CD8-positive, alpha-beta memory T cell (primary cell): ENCODE measurements around the gene SGCD. TPM values are rescaled to one million over a fixed set of nuclear protein-coding genes. Genes with fewer than 3 reads are reported as not detected.

Experiments
- CTCF ChIA-PET: fragments of 350-600 bp; sonication (Branson Sonifier 250); formaldehyde crosslinking; loops from one replicate; lab custom pipeline; 2021; ENCODE audit warnings: antibody characterized with exemption; lab: Charles Lee
- POLR2A ChIA-PET: fragments of 350-600 bp; sonication (Branson Sonifier 250); formaldehyde crosslinking; loops from one replicate; lab custom pipeline; 2021; ENCODE audit warnings: antibody characterized with exemption; lab: Charles Lee
- DNase-seq, 5 donors: peaks; one replicate each; pipeline versions ENCODE4 v3.0.0 to v3.0.0-alpha.2; 2020 to 2022; ENCODE audit warnings: mixed read lengths in 1 of 5
- H3K27ac ChIP-seq: one replicate; pipeline ENCODE4 v1.7.0; 2013; ENCODE audit warnings: low read depth, mild to moderate bottlenecking, low read length, moderate library complexity
- H3K27me3 ChIP-seq: 2 replicates; pipeline ENCODE4 v1.7.0; 2013; ENCODE audit warnings: low read length, mild to moderate bottlenecking; ENCODE audit not compliant: insufficient read depth, poor library complexity, severe bottlenecking
- H3K36me3 ChIP-seq: 2 replicates; pipeline ENCODE4 v1.7.0; 2013; ENCODE audit warnings: mild to moderate bottlenecking, low read length, moderate library complexity; ENCODE audit not compliant: insufficient read depth
- H3K4me1 ChIP-seq: 2 replicates; pipeline ENCODE4 v1.7.0; 2013; ENCODE audit warnings: mild to moderate bottlenecking, low read length, moderate library complexity; ENCODE audit not compliant: insufficient read depth
- H3K4me3 ChIP-seq: 2 replicates; pipeline ENCODE4 v1.7.0; 2013; ENCODE audit warnings: mild to moderate bottlenecking, low read length
- H3K9me3 ChIP-seq: 2 replicates; pipeline ENCODE4 v1.7.0; 2013; ENCODE audit warnings: mild to moderate bottlenecking, low read length
- H3K27ac Mint-ChIP-seq, 8 donors: one replicate each; pipeline ENCODE4 v1.8.0; 2020 to 2021; ENCODE audit warnings: mixed read lengths in 8 of 8, mild to moderate bottlenecking in 6 of 8, inconsistent platforms in 3 of 8, moderate library complexity in 3 of 8
- H3K27me3 Mint-ChIP-seq, 2 donors: one replicate each; pipeline ENCODE4 v1.8.0; 2020 to 2021; ENCODE audit warnings: mixed read lengths in 2 of 2, mild to moderate bottlenecking in 1 of 2, moderate library complexity in 1 of 2
- H3K36me3 Mint-ChIP-seq, 3 donors: one replicate each; pipeline ENCODE4 v1.8.0; 2020 to 2021; ENCODE audit warnings: mixed read lengths in 3 of 3, inconsistent platforms in 1 of 3, mild to moderate bottlenecking in 1 of 3
- H3K4me1 Mint-ChIP-seq, 3 donors: one replicate each; pipeline ENCODE4 v1.8.0; 2020 to 2021; ENCODE audit warnings: mixed read lengths in 3 of 3, inconsistent platforms in 1 of 3, mild to moderate bottlenecking in 1 of 3
- H3K4me3 Mint-ChIP-seq, 7 donors: one replicate each; pipeline ENCODE4 v1.8.0; 2020 to 2021; ENCODE audit warnings: mixed read lengths in 7 of 7, mild to moderate bottlenecking in 6 of 7, moderate library complexity in 4 of 7, inconsistent platforms in 2 of 7
- H3K9me3 Mint-ChIP-seq, 5 donors: one replicate each; pipeline ENCODE4 v1.8.0; 2020 to 2022; ENCODE audit warnings: mixed read lengths in 5 of 5, mild to moderate bottlenecking in 3 of 5, moderate library complexity in 2 of 5, inconsistent platforms in 1 of 5
- polyA plus RNA-seq: library from polyadenylated mRNA; unstranded; fragments of 300-500 nt; fragmentation: Illumina TruSeq; gene quantifications from one replicate; pipeline ENCODE4 v1.2.3, GENCODE V29; 2021
- total RNA-seq, 2 experiments: library from RNA; stranded (reverse); gene quantifications; one replicate each; pipeline ENCODE4 v1.2.3, GENCODE V29; 2021

The SGCD gene
- total and polyA plus RNA-seq, 3 experiments from 2014 or later: 0.11 to 0.14 (median 0.11) TPM

DNA sequence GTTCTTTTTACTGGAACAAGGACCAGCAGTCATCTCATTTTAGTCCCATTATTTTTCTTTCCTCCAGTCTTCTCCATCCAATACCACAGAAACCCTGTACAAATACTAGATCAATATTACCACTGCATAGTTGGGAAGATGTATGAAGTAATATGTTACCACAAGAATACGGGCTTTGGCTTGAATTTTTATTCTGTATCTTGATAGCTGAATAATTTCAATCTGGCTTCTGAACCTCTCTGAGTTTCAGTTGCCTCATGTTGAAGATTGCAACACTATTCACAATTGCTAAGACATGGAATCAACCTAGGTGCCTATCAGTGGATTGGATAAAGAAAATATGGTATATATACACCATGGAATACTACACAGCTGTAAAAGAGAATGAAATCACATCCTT is 82.9 kb downstream of the SGCD start:
- H3K27ac Mint-ChIP-seq: no peak overlapping the region
- CTCF ChIA-PET: interaction anchor here (1.1 kb wide), 1 partner anchor 11 kb away, joined by 3 read pairs; no protein-coding TSS in a partner anchor
- H3K9me3 Mint-ChIP-seq: no peaks in the 10 kb centered on the region
- H3K27me3 Mint-ChIP-seq: peaks cover 8% of the 10 kb centered on the region in 2 donors
- no peak overlapping the region for H3K4me3 ChIP-seq
- POLR2A ChIA-PET: interaction anchor here (0.6 kb wide), 1 partner anchor 160 kb away, joined by 5 read pairs; no protein-coding TSS in a partner anchor
- no peaks in the 10 kb centered on the region for H3K4me1 Mint-ChIP-seq
- no peak overlapping the region for H3K27ac ChIP-seq
- no peaks in the 10 kb centered on the region for H3K36me3 ChIP-seq
- H3K36me3 Mint-ChIP-seq: no peaks in the 10 kb centered on the region
- H3K4me1 ChIP-seq: no peaks in the 10 kb centered on the region
- DNase-seq: no peak
- H3K27me3 ChIP-seq: no peaks in the 10 kb centered on the region
- H3K9me3 ChIP-seq: no peaks in the 10 kb centered on the region
- no peak overlapping the region for H3K4me3 Mint-ChIP-seq

DNA sequence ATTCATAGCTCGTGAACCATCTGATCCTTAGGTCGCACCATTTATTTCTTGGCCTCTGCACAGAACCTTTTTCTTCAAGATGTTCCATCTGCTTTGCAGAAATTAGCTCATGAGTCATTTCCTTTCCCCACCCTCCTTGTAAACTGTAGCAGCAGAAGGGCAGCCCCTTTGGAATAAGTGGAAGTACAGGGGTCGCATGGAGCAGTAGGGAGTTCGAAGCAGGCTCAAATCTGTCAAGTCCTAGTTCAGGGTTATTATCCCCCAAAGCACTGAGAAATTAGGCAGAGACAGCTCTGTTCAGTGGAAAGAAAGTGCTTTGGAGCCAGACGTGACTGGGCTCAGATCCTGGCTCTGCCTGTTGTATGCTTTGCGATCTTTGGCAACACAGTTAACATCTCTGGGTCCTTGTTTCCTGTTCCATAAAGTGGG is 84.2 kb downstream of the SGCD start:
- POLR2A ChIA-PET: no interaction called here
- H3K9me3 ChIP-seq: no peaks in the 10 kb centered on the region
- CTCF ChIA-PET: no interaction called here
- H3K9me3 Mint-ChIP-seq: no peaks in the 10 kb centered on the region
- H3K36me3 ChIP-seq: no peaks in the 10 kb centered on the region
- no peak overlapping the region for H3K4me3 Mint-ChIP-seq
- H3K36me3 Mint-ChIP-seq: no peaks in the 10 kb centered on the region
- no peak overlapping the region for H3K4me3 ChIP-seq
- peak overlapping the region in 1 of 8 donors; percentile 5 for H3K27ac Mint-ChIP-seq
- H3K27me3 ChIP-seq: no peaks in the 10 kb centered on the region
- H3K4me1 ChIP-seq: no peaks in the 10 kb centered on the region
- H3K27me3 Mint-ChIP-seq: peaks cover 8 to 9% of the 10 kb centered on the region in 2 donors
- DNase-seq: no peak
- H3K4me1 Mint-ChIP-seq: no peaks in the 10 kb centered on the region
- H3K27ac ChIP-seq: no peak overlapping the region

DNA sequence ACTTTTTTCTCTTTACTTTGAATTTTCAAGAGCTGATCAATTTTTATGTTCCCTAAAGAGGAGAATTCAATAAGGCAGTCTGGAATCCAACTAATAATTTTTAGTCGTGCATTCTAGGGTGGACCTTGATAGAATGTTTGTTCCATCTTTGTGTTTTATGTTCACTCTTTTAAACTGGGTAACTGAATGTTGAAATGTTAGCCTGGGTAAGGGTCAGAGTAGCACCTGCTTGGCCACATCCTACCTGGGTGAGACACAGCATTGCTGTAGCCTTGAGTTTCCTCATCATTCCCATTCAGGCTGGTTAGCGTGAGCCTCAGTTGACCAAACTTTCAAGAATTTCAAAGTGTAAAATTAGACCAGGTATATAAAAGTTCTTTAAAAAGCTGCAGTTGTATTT is 85.0 kb downstream of the SGCD start:
- H3K27ac ChIP-seq: no peak overlapping the region
- H3K4me3 Mint-ChIP-seq: no peak overlapping the region

DNA sequence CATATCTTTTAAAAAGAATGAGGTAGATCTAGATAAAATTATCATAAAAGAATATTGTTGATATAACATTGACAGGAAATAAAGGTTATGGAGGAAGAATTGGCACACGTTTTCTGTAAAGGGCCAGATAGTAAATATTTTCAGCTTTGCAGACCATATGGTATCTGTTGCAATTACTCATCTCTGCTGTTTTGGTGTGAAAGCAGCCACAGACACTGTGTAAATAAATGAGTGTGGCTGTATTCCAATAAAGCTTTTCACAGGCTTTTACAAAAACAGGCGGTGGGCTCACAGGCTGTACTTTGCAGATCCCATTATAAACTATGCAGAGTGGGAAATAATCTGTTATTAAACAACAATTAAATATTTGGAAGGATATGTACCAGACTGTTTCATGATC is 87.4 kb downstream of the SGCD start:
- Histone ChIP-seq H3K4me1 (no peaks in the 10 kb centered on the region), H3K27ac (no peak overlapping the region), H3K4me3 (no peak overlapping the region), H3K27me3 (no peaks in the 10 kb centered on the region), H3K9me3 (no peaks in the 10 kb centered on the region), H3K36me3 (no peaks in the 10 kb centered on the region)
- no peak overlapping the region for H3K4me3 Mint-ChIP-seq
- no peaks in the 10 kb centered on the region for H3K36me3 Mint-ChIP-seq
- ChIA-PET POLR2A (no interaction called here), CTCF (no interaction called here)
- DNase-seq: no peak
- H3K27me3 Mint-ChIP-seq: peaks cover 8 to 9% of the 10 kb centered on the region in 2 donors
- H3K27ac Mint-ChIP-seq: no peak overlapping the region
- no peaks in the 10 kb centered on the region for H3K4me1 Mint-ChIP-seq
- H3K9me3 Mint-ChIP-seq: no peaks in the 10 kb centered on the region

More for the DNA sequence above, 85.0 kb downstream of the SGCD start:
- no peaks in the 10 kb centered on the region for H3K4me1 ChIP-seq
- ChIA-PET CTCF (no interaction called here), POLR2A (no interaction called here)
- no peaks in the 10 kb centered on the region for H3K9me3 ChIP-seq
- H3K27me3 Mint-ChIP-seq: peaks cover 8 to 9% of the 10 kb centered on the region in 2 donors
- no peaks in the 10 kb centered on the region for H3K4me1 Mint-ChIP-seq
- DNase-seq: no peak
- no peaks in the 10 kb centered on the region for H3K9me3 Mint-ChIP-seq
- H3K4me3 ChIP-seq: no peak overlapping the region
- H3K36me3 ChIP-seq: no peaks in the 10 kb centered on the region
- H3K36me3 Mint-ChIP-seq: no peaks in the 10 kb centered on the region
- no peaks in the 10 kb centered on the region for H3K27me3 ChIP-seq
- H3K27ac Mint-ChIP-seq: no peak overlapping the region

DNA sequence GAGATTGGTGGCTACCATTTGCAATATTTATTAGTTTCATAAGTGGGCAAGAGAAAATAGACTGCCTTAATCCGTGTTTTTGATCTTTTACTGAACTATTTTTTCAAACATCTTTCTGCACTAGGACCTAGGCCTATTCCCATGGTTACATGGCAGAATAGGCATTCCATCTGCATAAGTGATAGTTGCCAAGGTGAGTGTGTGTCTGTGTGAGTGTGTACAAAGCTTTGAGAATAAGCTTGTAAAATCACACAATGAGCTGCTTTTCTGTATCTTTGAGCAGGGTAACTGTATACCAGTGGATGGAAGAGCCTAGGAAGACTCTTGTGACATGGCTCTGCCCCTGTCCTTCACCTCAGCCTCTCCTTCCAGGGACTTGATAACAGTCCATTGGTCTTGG is 92.7 kb downstream of the SGCD start:
- H3K27me3 Mint-ChIP-seq: peaks cover 1 to 3% of the 10 kb centered on the region in 2 donors
- H3K4me1 Mint-ChIP-seq: no peaks in the 10 kb centered on the region
- no peaks in the 10 kb centered on the region for H3K36me3 Mint-ChIP-seq
- H3K9me3 Mint-ChIP-seq: no peaks in the 10 kb centered on the region
- POLR2A ChIA-PET: no interaction called here
- CTCF ChIA-PET: no interaction called here
- no peaks in the 10 kb centered on the region for H3K9me3 ChIP-seq
- H3K4me1 ChIP-seq: no peaks in the 10 kb centered on the region
- no peak for DNase-seq
- no peaks in the 10 kb centered on the region for H3K27me3 ChIP-seq
- H3K36me3 ChIP-seq: no peaks in the 10 kb centered on the region
- H3K4me3 ChIP-seq: no peak overlapping the region
- no peak overlapping the region for H3K4me3 Mint-ChIP-seq
- no peak overlapping the region for H3K27ac Mint-ChIP-seq
- H3K27ac ChIP-seq: no peak overlapping the region

DNA sequence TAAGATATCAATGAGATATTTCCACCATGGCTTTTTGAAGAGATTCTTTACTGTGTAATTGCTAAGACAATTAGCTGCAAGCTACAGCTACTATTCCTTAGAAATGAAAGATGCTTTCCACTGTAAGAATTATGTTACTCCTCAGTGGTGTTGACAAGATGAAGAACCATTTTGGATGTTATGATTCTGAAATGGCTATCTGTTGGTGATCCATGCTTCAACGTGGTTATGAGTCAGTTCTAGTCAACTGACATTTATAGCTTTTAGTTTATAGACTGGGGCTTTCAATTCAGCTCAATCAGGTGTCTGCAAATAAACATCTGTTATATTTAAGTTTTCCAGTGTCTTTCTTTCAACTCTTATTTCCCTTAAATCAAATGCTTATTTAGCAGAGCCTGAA is 93.7 kb downstream of the SGCD start:
- Histone ChIP-seq H3K4me3 (no peak overlapping the region), H3K9me3 (no peaks in the 10 kb centered on the region), H3K36me3 (no peaks in the 10 kb centered on the region), H3K4me1 (no peaks in the 10 kb centered on the region), H3K27me3 (no peaks in the 10 kb centered on the region), H3K27ac (no peak overlapping the region)
- ChIA-PET CTCF (no interaction called here), POLR2A (no interaction called here)
- Mint-ChIP-seq H3K4me3 (no peak overlapping the region), H3K36me3 (no peaks in the 10 kb centered on the region), H3K9me3 (no peaks in the 10 kb centered on the region), H3K27me3 (peaks cover 1 to 3% of the 10 kb centered on the region in 2 donors), H3K4me1 (no peaks in the 10 kb centered on the region), H3K27ac (no peak overlapping the region)
- DNase-seq: no peak

DNA sequence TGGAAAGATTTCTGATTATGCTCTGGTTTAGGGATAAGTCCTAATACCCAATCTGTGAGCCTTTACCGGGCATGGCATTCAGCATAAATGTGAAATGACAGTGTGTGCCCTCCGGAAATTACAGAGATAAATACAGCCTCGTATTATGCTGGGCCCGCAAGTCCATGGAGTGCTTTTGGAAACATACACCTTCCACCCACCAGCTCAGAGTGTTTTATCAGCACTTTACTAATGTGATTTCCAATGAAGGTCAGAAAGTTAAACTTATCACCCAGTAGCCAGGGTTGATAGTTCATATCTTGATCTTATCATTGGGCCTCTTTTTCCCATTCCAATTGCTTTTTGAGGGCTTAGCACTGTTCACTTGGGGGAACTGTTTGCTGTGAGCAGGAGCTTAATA is 94.8 kb downstream of the SGCD start:
- Histone ChIP-seq H3K9me3 (no peaks in the 10 kb centered on the region), H3K4me1 (no peaks in the 10 kb centered on the region), H3K36me3 (no peaks in the 10 kb centered on the region), H3K4me3 (no peak overlapping the region), H3K27me3 (no peaks in the 10 kb centered on the region), H3K27ac (no peak overlapping the region)
- Mint-ChIP-seq H3K27me3 (peaks cover 0 to 3% of the 10 kb centered on the region in 2 donors), H3K36me3 (no peaks in the 10 kb centered on the region), H3K4me3 (no peak overlapping the region), H3K9me3 (peaks cover 0 to 1% (median 0%) of the 10 kb centered on the region in 5 donors), H3K4me1 (no peaks in the 10 kb centered on the region), H3K27ac (no peak overlapping the region)
- no peak for DNase-seq
- POLR2A ChIA-PET: no interaction called here
- CTCF ChIA-PET: no interaction called here

DNA sequence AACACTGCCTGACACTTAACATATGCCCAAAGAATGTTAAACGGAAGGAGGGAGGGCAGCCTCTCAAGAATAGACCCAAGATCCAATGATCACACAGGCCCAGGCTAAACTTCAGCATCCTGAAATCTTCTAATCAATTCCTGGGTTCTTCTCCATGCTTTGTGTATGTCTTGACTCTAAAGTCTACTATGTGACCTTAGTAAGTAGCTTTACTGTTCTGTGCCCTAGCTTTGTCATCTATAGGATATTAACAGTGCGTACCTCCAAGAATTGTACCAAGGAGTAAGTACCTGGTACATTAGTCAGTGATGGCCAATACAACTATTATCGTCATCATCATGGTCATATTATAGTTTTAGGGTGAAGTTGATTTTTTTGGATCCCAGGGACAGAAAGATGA is 96.6 kb downstream of the SGCD start:
- no peaks in the 10 kb centered on the region for H3K9me3 ChIP-seq

More for the DNA sequence above, 96.6 kb downstream of the SGCD start:
- Histone ChIP-seq H3K4me1 (no peaks in the 10 kb centered on the region), H3K27ac (no peak overlapping the region), H3K27me3 (no peaks in the 10 kb centered on the region), H3K36me3 (no peaks in the 10 kb centered on the region), H3K4me3 (no peak overlapping the region)
- POLR2A ChIA-PET: no interaction called here
- Mint-ChIP-seq H3K4me1 (no peaks in the 10 kb centered on the region), H3K4me3 (no peak overlapping the region), H3K9me3 (peaks cover 0 to 6% (median 0%) of the 10 kb centered on the region in 5 donors), H3K36me3 (no peaks in the 10 kb centered on the region), H3K27me3 (peaks cover 0 to 9% of the 10 kb centered on the region in 2 donors), H3K27ac (no peak overlapping the region)
- CTCF ChIA-PET: no interaction called here
- DNase-seq: no peak
